HepG2 (cell line): ENCODE results near the gene MDP1. TPM values are rescaled to one million over a fixed set of nuclear protein-coding genes. Genes with fewer than 3 reads are reported as not detected.

Experiments
- AGO2 ChIP-seq: fragments of 200-400 bp; formaldehyde crosslinking; optimal IDR thresholded peaks from 2 replicates; pipeline ENCODE3; 2017; ENCODE audit warnings: mild to moderate bottlenecking, low read depth, low read length, moderate library complexity
- ATF1 ChIP-seq: IDR thresholded peaks from 2 replicates; pipeline ENCODE4 v1.6.1; 2016; ENCODE audit warnings: mild to moderate bottlenecking, control low read depth
- BATF2 ChIP-seq: sonication (generic); formaldehyde crosslinking; IDR thresholded peaks from 2 replicates; pipeline ENCODE4 v1.8.0; 2022; ENCODE audit warnings: mild to moderate bottlenecking, missing genetic modification reagents, moderate library complexity
- HOXA9 ChIP-seq: sonication (generic); formaldehyde crosslinking; IDR thresholded peaks from 2 replicates; pipeline ENCODE4 v1.8.1; 2022; ENCODE audit warnings: missing genetic modification reagents, mild to moderate bottlenecking, moderate library complexity, borderline replicate concordance
- ISX ChIP-seq: sonication (generic); formaldehyde crosslinking; conservative IDR thresholded peaks from 2 replicates; pipeline ENCODE4 v1.5.0; 2020; ENCODE audit warnings: missing genetic modification reagents
- NRL ChIP-seq: sonication (generic); formaldehyde crosslinking; IDR thresholded peaks from 2 replicates; pipeline ENCODE4 v1.5.0; 2020; ENCODE audit warnings: missing genetic modification reagents, mild to moderate bottlenecking, moderate library complexity, borderline replicate concordance
- PBX2 ChIP-seq: IDR thresholded peaks from 2 replicates; pipeline ENCODE4 v1.6.1; 2016; ENCODE audit warnings: control low read depth
- SP1 ChIP-seq, 2 experiments: fragments of 450-650 bp in 1 of 2; sonication (generic) in 1 of 2; formaldehyde crosslinking in 1 of 2; IDR thresholded peaks; 2 replicates each; pipeline versions ENCODE4 v1.4.0 to v1.6.1; 2016 to 2020; ENCODE audit warnings: missing genetic modification reagents in 1 of 2
- ZFP90 ChIP-seq: sonication (generic); formaldehyde crosslinking; IDR thresholded peaks from 2 replicates; pipeline ENCODE4 v1.8.0; 2022; ENCODE audit warnings: missing genetic modification reagents, mild to moderate bottlenecking, inconsistent platforms, borderline replicate concordance
- ZNF207 ChIP-seq: fragments of 450-650 bp; IDR thresholded peaks from 2 replicates; pipeline ENCODE4 v1.6.1; 2016; ENCODE audit warnings: antibody characterized with exemption, borderline replicate concordance
- ZNF616 ChIP-seq: sonication (generic); formaldehyde crosslinking; IDR thresholded peaks from 2 replicates; pipeline ENCODE4 v1.5.0; 2020; ENCODE audit warnings: low read depth, mild to moderate bottlenecking, missing genetic modification reagents
- ZNF891 ChIP-seq: sonication (generic); formaldehyde crosslinking; IDR thresholded peaks from 2 replicates; pipeline ENCODE4 v1.5.0; 2020; ENCODE audit warnings: mild to moderate bottlenecking, missing genetic modification reagents
- polyA plus RNA-seq, 8 experiments: library from polyadenylated mRNA; depleted of rRNA in 3 of 8; stranded (reverse) in 7 of 8; unstranded in 1 of 8; fragments of >200 nt; fragmentation: Illumina TruSeq in 4 of 8; extraction: Trizol in 4 of 8; gene quantifications; 2 replicates each; pipeline versions ENCODE4 v1.2.1 to v1.2.3, GENCODE V29; 2011 to 2016; ENCODE audit warnings: low read depth in 4 of 8, missing spikeins in 1 of 8, mixed read lengths in 1 of 8; ENCODE audit not compliant: insufficient read depth in 1 of 8
- total RNA-seq, 5 experiments: library from RNA; depleted of rRNA; stranded (reverse); fragments of >200 nt; fragmentation: Illumina TruSeq; extraction: Trizol; gene quantifications; 2 replicates each; pipeline ENCODE4 v1.2.3, GENCODE V29; 2016; ENCODE audit warnings: low read depth in 1 of 5
- TF ChIP-seq, protein P1 (sequence below): sonication (generic); formaldehyde crosslinking; IDR thresholded peaks from 2 replicates; pipeline ENCODE4 v1.5.0; 2020; ENCODE audit warnings: missing genetic modification reagents, mild to moderate bottlenecking, borderline replicate concordance

The MDP1 gene
- total and polyA plus RNA-seq, 2 of the 13 experiments (the other 11 are each of a cell fraction or from before 2014, with no cell fraction given): 44.1 to 48.7 TPM

DNA sequence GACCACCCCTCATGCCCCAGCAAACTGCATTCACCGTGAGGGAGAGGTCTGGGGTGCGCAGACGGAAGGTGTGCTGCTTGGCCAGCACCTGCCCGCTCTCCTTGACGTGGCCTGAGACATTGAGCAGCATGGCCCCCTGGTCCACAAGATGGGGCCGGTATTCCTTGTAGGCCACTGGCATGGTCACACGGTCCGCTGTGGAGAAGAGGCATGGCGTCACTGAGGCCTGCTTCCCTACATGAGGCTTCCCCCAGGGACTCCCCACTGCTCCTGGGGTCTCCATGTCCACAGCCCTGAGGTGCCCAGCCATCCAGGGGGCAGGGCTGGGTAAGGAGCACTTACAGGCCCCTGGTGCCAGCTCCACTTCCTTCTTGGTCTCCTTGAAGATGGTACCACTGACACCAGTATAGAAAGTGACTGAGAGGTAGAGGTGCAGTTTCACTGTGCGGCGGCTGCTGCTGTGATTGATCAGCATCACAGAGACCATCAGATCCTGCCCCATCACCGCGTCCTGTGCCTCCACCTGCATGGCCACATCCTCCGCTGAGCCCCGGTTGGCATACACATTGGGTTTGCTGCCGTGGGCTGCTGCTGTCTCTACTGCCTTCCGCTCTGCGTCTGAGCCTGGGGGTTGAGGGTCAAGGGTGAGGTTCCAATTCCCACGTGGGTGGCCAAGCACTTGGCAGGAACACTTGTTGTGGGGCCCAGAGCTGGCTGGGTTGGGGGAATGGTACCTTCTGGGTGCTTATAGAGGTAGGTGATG is 38.9 kb upstream of the MDP1 start (continued):
- TF ChIP-seq BATF2 (CRISPR knock-in tag) (0 out of 2 replicates have a peak, but pooled peaks have one; percentile 42), SP1 (IDR thresholded peaks at IDR 0.05) (no peak), SP1 (CRISPR knock-in tag; IDR thresholded peaks at IDR 0.05) (no peak), AGO2 (peak; percentile 27), HOXA9 (CRISPR knock-in tag) (0 out of 2 replicates have a peak, but pooled peaks have one; percentile 40), ATF1 (CRISPR knock-in tag) (no peak), ZNF207 (no peak), ZNF891 (peak; percentile 41; the same call in 1 of the 2 replicates), PBX2 (CRISPR knock-in tag) (no peak), ISX (CRISPR knock-in tag) (no peak), NRL (CRISPR knock-in tag) (peak; percentile 25; the same call in 1 of the 2 replicates), ZNF616 (CRISPR knock-in tag) (no peak), ZFP90 (CRISPR knock-in tag) (no peak)
- TF ChIP-seq, protein P1, sequence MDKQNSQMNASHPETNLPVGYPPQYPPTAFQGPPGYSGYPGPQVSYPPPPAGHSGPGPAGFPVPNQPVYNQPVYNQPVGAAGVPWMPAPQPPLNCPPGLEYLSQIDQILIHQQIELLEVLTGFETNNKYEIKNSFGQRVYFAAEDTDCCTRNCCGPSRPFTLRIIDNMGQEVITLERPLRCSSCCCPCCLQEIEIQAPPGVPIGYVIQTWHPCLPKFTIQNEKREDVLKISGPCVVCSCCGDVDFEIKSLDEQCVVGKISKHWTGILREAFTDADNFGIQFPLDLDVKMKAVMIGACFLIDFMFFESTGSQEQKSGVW (CRISPR knock-in tag): no peak
- TF ChIP-seq, all 625 proteins: peak for 11
